Measurements from ENCODE around the gene DLG2.
A peak's percentile ranks its signal among the peaks of the same experiment; 100 is the strongest.

Gene DLG2

DNA sequence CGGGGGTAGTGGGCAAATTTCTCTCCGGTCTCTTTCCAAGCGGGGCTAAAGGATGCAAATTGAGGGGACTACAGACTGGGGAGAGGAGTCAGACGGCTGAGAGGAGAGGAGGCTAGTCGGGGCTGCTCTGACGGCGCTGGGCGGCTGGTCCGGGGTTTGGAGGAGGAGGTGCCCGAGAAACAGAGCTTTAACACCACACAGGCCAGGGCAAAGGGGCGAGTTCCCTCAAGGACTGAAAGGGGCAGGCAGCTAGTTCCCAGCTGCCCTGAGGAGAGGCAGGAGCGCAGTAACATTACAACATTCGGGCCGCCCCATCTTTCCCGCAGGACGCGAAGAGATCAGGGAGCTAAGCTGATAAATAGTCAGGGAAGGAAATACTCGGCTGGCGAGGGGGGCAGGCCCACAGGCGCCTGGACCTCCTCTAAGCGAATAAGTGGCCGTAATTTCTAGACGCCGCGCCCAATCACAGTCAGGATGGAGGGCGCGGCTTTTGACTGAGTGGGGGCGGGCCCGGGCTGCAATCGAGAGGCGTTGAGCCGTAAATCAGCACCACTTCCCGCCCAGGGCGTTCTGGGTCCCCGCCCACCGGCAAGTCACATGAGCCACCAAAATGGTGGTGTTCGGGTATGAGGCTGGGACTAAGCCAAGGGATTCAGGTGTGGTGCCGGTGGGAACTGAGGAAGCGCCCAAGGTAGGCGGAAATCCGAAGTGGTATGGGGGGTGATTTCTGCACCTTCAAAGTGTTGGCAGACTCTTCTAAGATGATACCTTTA, 1.0 kb upstream of the DLG2 start, which contains the start of gene TMEM126B:
TMEM126B (plus strand) TSS at position 596 of the 773 bp plus-strand sequence; CDS start at position 611, 15 bp downstream.
- no peak for TF ChIP-seq EZH2phosphoT487 (IDR thresholded peaks at IDR 0.05; ENCODE audit: borderline replicate concordance, low read length)
- TF ChIP-seq, protein P1, sequence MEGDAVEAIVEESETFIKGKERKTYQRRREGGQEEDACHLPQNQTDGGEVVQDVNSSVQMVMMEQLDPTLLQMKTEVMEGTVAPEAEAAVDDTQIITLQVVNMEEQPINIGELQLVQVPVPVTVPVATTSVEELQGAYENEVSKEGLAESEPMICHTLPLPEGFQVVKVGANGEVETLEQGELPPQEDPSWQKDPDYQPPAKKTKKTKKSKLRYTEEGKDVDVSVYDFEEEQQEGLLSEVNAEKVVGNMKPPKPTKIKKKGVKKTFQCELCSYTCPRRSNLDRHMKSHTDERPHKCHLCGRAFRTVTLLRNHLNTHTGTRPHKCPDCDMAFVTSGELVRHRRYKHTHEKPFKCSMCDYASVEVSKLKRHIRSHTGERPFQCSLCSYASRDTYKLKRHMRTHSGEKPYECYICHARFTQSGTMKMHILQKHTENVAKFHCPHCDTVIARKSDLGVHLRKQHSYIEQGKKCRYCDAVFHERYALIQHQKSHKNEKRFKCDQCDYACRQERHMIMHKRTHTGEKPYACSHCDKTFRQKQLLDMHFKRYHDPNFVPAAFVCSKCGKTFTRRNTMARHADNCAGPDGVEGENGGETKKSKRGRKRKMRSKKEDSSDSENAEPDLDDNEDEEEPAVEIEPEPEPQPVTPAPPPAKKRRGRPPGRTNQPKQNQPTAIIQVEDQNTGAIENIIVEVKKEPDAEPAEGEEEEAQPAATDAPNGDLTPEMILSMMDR (IDR thresholded peaks at IDR 0.05; ENCODE audit: low read depth, low read length, poor library complexity, severe bottlenecking), result no peak
- Histone ChIP-seq H3K79me2 (ENCODE audit: control insufficient read depth, low read length) (peaks cover 44% of the 10 kb centered on the region), H3K9me3 (ENCODE audit: control insufficient read depth, insufficient read depth, low read length) (no peaks in the 10 kb centered on the region), H3K27me3 (ENCODE audit: control insufficient read depth, low read length) (no peaks in the 10 kb centered on the region), H3K27ac (ENCODE audit: low read depth, low read length) (peak within 1 kb of the TSS; percentile 41), H3F3A (ENCODE audit: control insufficient read depth, insufficient read depth) (peaks cover 4% of the 10 kb centered on the region; the same call in 1 of the 2 replicates), H3K4me2 (ENCODE audit: low read length) (peak within 1 kb of the TSS; percentile 93), H3K9me2 (replicated peaks; ENCODE audit: control insufficient read depth, low read length) (no peaks in the 10 kb centered on the region), H3K4me3 (ENCODE audit: low read length) (peak within 1 kb of the TSS; percentile 97), H3K36me3 (ENCODE audit: control insufficient read depth, low read length) (peaks cover 19% of the 10 kb centered on the region), H3K4me1 (ENCODE audit: control insufficient read depth, low read length) (peaks cover 31% of the 10 kb centered on the region), H4K20me1 (ENCODE audit: control insufficient read depth, insufficient read depth, low read depth, low read length) (no peaks in the 10 kb centered on the region)

DNA sequence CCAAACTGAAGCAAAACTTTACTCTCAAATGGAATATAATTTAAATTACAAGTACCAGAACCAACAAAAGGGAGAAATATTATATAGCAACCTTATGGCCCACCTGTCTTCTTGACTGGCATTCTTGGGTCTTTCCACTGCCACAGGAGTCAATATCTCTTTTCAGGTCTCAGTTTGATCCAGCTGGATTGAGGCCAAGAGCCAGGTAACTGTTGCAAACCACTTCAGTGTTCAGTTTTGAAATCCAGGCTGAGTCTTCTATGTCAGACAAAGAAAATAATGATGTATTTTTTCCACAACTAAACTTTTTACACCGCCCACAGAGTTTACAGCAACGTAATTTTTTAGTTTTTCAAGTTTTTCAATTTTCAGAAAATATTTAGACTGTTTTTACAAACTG, 648 bp downstream of the DLG2 start:
- no peaks in the 10 kb centered on the region for H3K9me3 ChIP-seq (ENCODE audit: control insufficient read depth, insufficient read depth, low read length)
- peaks cover 36% of the 10 kb centered on the region for H3K79me2 ChIP-seq (ENCODE audit: control insufficient read depth, low read length)
- peaks cover 4% of the 10 kb centered on the region; the same call in 1 of the 2 replicates for H3F3A ChIP-seq (ENCODE audit: control insufficient read depth, insufficient read depth)
- TF ChIP-seq, protein P1 (IDR thresholded peaks at IDR 0.05; ENCODE audit: low read depth, low read length, poor library complexity, severe bottlenecking), result no peak
- TF ChIP-seq EZH2phosphoT487 (IDR thresholded peaks at IDR 0.05; ENCODE audit: borderline replicate concordance, low read length), result no peak
- peak overlapping the region; percentile 97; the same call in 1 of the 2 replicates for H3K4me3 ChIP-seq (ENCODE audit: low read length)
- peaks cover 11% of the 10 kb centered on the region for H3K36me3 ChIP-seq (ENCODE audit: control insufficient read depth, low read length)
- no peaks in the 10 kb centered on the region for H3K27me3 ChIP-seq (ENCODE audit: control insufficient read depth, low read length)
- H3K4me2 ChIP-seq (ENCODE audit: low read length), result peak overlapping the region; percentile 93
- H4K20me1 ChIP-seq (ENCODE audit: control insufficient read depth, insufficient read depth, low read depth, low read length), result no peaks in the 10 kb centered on the region
- no peaks in the 10 kb centered on the region for H3K9me2 ChIP-seq (replicated peaks; ENCODE audit: control insufficient read depth, low read length)
- no peak overlapping the region for H3K27ac ChIP-seq (ENCODE audit: low read depth, low read length)
- H3K4me1 ChIP-seq (ENCODE audit: control insufficient read depth, low read length), result peaks cover 31% of the 10 kb centered on the region

GRCh38 chr11:85620256-85620655, 6.9 kb downstream of the DLG2 start:
- Histone ChIP-seq H3K9me3 (ENCODE audit: control insufficient read depth, insufficient read depth, low read length) (no peaks in the 10 kb centered on the region), H4K20me1 (ENCODE audit: control insufficient read depth, insufficient read depth, low read depth, low read length) (no peaks in the 10 kb centered on the region), H3K4me3 (ENCODE audit: low read length) (no peak overlapping the region), H3K9me2 (replicated peaks; ENCODE audit: control insufficient read depth, low read length) (no peaks in the 10 kb centered on the region), H3K27ac (ENCODE audit: low read depth, low read length) (no peak overlapping the region), H3F3A (ENCODE audit: control insufficient read depth, insufficient read depth) (no peaks in the 10 kb centered on the region), H3K79me2 (ENCODE audit: control insufficient read depth, low read length) (no peaks in the 10 kb centered on the region), H3K36me3 (ENCODE audit: control insufficient read depth, low read length) (no peaks in the 10 kb centered on the region), H3K4me2 (ENCODE audit: low read length) (no peak overlapping the region), H3K27me3 (ENCODE audit: control insufficient read depth, low read length) (no peaks in the 10 kb centered on the region), H3K4me1 (ENCODE audit: control insufficient read depth, low read length) (0 out of 2 replicates have a peak, but pooled peaks cover 3% of the 10 kb centered on the region)
- TF ChIP-seq, protein P1 (IDR thresholded peaks at IDR 0.05; ENCODE audit: low read depth, low read length, poor library complexity, severe bottlenecking), result no peak

Data from DOHH2 (cell line).